HG03066 (cell line): ENCODE data around the gene LTBP1.
"Not testable (repeated sequence)": the region's sequence is repeated elsewhere in the genome, so short reads cannot be mapped to it uniquely, and the experiment has no call there.

ENCODE experiments used
- ATAC-seq: cut with Tn5 transposase; IDR thresholded peaks from one replicate; pipeline ENCODE4 v1.9.1; 2021; ENCODE audit warnings: low read depth; ENCODE audit not compliant: unreplicated experiment

The LTBP1 gene

DNA sequence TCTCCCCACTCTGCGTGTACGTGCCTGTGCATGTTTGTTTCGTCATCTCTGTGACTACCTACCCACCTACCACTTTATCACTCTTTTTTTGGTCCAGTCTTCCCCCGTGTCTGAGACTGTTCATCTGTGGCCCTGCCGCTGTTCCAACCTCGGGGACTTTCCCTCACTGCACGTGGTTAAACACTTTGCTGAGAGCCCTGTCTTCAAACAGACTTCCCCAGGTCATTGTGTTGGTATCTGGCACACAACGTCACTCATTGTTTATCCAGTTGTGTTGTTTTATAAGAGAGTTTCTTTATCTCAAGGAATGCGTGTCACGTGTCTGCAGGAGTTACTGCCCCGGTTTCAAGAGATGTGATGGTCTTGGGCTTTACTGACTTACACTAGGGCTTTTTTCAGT is 267.7 kb downstream of the LTBP1 start:
- no peak for ATAC-seq

DNA sequence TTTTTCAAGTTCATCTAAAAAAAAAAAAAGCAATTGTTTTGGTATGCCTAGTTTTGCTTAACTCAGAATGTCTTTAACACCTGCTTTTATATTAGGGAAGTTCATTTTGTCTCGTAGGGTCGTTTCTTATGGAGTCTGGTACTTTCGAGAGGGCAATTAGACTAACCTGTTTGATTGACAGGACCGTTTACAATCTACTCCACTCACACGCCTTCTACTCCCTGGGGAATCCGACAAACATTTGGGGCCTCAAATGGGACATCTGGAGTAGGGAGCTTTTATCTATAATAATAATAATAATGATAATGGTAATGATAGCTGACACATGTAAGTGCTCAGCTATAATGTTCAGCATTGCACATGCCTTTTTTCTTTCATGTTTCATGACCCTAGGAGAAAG is 268.1 kb downstream of the LTBP1 start:
- ATAC-seq: no peak

DNA sequence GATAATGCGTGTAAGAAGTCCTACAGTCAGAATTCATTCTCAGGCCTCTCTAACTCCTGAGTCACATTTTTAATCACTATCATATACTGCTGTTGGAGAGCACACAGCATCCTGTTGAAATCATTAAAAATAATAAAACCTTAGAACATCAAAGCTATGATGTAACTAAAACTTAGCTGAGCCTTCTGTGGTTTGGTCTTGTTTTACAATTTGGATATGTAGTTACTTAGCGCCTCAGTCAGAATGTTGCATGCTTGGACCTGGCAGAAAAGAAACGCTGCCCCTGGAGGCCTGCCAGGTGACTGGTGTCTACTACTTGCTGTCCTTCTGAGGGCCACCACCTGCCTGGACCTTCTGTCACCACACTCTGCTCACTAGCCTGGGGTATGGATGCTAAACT is 268.5 kb downstream of the LTBP1 start:
- no peak for ATAC-seq

DNA sequence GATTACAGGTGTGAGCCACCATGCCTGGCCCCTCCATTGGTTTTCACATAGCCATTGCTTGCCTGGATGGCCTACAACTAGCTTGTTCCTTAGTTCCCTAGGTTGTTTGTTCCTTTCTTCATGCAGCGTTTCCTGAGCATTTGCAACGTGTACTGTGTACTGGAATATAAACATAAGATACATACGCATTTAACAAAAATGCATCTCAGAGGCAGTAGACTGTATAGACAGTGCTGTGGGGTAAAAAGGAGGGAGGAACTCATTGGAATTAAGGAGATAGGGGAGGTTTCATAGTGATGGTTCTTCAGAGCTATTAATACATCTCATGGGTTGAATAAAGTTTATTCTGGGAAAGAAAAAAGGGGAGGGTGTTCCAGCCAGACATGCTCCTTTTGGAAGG is 269.2 kb downstream of the LTBP1 start:
- ATAC-seq: no peak

DNA sequence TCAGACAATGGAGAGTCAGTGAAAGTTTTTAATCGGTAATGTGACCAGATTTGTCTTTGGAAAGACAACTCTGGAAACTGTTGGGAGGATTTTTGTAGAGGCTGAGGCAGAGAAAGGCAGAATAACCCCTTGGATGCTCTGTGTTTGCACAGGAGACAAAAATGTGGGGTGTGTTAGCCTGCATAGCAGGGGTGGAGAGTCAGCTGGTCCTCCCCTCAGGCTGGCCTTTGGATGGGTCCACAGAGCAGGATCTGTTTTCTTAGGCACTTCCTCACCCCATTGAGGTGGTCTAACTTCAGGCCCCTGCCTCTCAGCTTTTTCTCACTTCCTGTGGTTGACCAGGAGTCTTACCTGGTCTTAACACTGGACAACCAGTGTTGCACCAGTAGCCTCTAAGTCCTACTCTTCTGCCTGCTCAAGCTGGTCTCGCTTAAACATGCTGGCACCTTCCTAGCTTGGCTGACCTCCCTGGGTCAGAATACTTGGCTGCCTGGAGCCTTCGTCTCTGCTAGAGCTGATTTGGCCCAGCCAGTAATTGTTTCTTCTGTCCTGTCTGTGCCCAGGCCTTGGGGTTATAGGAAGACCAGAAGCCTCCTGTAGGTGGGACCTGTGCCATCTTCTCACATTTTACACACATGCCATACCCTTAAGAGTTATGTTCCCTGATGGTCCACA is 269.9 kb downstream of the LTBP1 start:
- ATAC-seq: no peak

DNA sequence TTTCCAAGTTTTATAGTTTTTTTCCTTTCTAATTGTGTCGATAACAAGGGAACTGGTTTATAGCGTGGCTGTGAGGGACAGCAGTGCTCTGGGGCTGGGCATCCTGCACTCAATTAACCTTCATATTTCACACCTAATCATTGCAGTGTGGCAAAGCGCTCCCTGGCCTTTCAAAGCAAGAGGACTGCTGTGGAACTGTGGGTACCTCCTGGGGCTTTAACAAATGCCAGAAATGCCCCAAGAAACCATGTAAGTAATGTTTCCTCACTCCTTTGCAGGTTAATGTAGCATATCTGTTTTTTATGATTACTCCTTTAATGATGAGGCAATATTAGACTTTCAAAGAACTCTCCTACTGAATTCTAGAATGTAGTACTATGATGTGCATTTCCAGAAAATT is 270.7 kb downstream of the LTBP1 start:
- ATAC-seq: no peak

DNA sequence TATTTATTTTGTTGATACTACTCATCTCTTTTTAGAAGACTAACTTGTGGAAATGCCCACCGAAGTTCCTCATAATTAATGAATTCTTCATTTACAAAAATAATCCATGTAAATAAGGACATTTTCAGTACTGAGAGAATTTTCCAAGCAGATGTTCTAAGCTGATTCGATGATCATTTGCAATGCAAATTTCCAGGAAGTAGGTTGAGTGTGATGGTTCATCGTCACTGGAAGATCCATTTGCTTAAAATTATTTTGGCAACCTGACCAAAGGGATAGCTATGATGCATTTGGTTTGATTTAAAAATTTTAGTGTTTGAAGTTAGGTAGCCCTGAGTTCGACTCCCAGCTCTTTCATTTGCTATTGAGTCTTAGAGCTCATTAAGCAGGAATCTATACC is 272.4 kb downstream of the LTBP1 start:
- no peak for ATAC-seq

DNA sequence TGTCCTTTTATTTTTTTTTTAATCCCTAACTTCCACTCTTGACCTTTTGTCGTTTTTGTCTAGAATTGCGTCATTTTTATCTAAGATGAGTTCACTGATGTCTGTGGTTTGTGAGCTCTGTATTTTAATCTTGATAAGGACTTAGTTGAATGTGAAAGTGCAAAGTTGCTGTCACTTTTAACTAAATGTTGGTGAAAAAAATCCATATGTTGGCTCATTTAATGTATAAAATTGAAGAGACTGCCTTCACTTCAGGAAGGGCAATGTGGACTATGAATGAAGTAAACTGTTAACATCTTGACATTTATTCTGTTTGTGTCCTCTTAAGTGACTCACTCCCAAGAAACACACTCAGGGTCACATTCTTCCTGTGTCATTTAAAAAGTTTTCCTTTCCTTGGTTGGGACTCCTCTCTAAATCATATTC is 273.1 kb downstream of the LTBP1 start:
- ATAC-seq: no peak

DNA sequence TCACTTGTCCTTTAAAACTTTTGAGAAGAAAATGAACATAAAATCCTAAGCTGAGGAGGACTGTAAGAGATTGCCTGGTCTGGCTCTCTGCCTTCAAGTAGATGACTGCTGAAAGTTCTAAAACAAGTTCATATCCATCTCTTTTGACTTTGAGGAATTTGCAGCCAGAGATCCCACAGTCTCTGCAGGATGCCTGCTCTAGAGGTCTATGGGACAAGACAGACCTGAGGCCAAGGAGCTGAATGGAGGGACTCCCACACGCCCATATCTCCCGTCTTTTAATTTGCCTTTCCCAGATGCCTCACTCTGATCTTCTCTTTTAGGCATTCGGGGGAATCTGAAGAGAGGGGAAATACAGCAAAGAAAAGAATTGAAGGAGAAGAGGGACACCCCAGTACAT is 273.8 kb downstream of the LTBP1 start:
- no peak for ATAC-seq

DNA sequence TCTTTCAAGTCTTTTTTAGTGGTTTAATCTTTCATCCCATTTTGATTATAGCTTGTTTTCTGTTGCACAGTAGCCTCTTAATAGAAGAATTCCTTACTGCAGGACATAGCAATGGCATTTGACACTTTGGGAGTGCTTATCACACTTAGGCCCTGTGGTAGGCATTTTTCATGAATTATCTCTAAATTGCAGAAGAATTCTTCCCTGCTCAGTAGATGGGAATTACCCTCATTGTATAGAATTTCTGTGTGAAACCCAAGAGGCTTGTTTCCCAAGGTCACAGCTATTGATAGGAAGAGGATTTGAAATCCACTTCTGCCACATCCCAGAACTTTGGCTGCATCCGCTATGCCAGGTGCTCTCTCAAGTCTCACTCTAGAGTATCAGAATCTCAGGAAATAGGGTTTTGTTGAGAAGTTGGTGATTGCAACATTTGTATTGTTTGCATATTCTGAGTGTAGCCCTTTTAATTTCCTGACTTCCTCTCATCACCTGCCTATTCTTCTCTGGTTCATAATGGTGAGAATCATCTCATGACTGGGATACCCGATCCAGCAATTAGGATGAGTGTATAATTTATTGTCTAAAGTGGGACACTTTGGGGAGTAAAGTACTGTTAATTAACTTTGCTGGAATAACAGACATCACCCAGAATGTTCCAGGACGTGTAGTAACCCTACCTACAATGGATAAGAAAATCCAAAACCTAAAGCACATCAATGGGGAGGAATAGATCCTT is 274.5 kb downstream of the LTBP1 start:
- no peak for ATAC-seq

DNA sequence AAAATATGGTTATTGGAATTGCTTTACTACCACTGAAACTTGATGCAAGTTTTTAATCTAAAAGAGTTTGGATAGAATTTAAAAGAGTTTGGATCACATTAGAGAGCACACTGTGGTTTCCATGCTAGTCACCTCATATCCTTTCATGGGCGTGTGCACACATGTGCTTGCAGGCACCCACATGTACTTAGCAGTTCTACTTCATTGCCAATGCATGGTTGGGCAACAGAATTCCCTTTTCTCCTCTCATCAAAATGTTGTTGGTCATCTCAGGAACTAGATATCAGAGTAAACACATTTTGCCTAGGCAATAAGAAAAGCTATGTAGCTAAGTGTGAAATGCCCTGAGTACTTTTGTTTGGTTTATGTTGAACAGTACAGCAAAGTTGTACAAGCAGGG is 275.6 kb downstream of the LTBP1 start:
- ATAC-seq: no peak

DNA sequence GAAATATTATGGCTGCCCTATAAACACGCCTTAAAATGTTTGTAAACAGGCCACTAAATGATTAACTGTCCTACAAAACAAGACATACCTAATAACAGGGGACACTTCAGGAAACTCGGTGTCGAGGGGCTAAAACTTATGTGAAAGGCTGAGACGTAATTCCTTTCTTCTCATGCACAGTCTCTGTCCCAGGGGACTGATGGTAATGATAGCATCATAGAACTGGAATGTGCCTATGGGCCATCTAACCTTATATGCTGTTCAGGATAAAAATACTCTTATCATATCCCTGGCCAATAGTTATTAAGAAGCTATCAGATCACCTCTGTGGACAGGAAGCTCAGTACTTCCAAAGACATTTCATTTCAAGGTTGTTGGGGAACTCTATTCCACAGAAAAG is 277.1 kb downstream of the LTBP1 start:
- no peak for ATAC-seq

DNA sequence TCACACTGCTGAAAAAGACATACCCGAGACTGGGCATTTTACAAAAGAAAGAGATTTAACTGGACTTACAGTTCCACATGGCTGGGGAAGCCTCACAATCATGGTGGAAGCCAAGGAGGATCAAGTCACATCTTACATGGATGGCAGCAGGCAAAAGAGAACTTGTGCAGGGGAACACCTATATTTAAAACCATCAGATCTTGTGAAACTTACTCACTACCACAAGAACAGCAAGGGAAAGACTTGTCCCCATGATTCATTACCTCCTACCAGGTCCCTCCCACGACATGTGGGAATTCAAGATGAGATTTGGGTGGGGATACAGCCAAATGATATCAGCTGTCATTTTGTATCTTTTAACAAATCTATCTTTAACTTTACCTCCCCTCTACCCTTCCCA is 278.6 kb downstream of the LTBP1 start:
- ATAC-seq: no peak

DNA sequence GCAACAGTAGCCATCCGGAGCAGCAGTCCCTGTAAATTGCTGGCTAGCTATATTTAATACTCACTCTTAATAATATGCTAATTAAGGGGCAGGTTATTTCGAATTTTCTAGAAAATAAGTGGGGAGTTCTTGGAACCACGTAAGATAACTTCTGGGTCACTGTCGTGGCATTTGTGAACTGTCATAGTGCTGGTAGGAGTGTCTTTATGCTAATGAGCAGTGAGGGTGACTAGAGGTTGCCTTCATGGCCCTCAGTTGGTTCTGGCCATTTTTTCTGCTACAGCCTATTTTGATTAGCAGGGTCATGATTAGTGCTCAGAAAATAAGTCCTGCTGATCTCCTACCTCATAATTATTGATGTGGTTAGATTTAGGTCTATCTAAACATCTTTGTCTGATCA is 279.8 kb downstream of the LTBP1 start:
- no peak for ATAC-seq

DNA sequence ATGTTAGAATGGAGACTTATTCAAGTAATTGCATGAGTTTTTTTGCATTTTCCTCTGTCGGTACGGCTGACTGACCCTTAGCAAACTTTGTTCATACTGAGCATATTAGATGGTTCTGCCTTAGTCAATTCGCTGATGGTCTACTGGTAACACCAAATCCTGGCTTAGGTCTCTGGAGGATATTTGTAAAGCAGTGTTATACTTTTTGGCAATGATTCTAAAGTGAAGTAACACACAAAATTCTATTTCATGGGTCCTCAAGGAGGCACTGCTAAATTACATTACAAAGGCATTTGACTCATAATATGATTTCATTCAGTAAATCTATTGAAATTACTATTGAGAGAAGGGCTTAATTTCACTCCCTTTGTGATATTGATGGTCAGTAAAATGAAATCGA is 282.9 kb downstream of the LTBP1 start:
- no peak for ATAC-seq

DNA sequence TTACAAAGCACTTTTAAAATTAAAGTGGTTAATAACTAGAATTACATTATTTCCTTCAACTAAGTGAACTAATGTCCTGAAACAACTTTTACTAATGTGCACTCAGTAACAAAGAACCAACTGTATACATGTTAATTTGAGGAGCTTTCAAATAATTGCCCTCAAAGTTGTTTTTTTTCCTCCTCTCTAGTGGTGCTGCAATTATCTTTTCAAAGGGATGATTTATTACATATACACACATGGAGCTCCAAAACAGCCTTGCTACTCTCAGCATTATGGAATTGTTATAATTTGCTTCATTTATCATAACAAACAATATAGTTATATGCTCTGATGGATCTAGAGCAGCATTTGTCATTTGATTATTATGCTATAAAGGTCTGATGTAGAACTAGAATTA is 283.4 kb downstream of the LTBP1 start:
- no peak for ATAC-seq

DNA sequence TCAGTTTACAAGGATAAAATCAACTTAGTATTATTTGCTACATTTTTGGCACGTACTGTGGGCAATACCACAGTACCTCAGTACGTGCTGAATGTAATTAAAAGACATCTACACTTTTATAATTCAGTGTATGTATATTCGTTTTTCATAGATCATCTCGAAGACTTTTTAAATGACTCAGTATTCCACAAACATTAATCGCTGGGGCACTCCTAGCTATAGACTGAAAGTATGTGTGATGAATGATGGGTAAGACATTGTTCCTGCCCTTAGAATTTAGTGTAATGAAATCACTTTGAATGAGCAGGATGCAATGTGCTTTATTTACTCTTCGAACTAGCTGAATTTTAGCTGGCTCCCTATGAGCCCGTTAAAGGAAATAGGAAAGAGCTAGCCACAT is 284.1 kb downstream of the LTBP1 start:
- ATAC-seq: no peak

DNA sequence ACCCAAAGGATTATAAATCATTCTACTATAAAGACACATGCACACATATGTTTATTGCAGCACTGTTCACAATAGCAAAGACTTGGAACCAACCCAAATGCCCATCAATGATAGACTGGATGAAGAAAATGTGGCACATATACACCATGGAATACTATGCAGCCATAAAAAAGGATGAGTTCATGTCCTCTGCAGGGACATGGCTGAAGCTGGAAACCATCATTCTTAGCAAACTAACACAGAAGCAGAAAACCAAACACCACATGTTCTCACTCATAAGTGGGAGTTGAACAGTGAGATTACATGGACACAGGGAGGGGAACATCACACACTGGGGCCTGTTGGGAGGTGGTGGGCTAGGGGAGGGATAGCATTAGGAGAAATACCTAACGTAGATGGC is 288.8 kb downstream of the LTBP1 start:
- not testable (repeated sequence) for ATAC-seq

DNA sequence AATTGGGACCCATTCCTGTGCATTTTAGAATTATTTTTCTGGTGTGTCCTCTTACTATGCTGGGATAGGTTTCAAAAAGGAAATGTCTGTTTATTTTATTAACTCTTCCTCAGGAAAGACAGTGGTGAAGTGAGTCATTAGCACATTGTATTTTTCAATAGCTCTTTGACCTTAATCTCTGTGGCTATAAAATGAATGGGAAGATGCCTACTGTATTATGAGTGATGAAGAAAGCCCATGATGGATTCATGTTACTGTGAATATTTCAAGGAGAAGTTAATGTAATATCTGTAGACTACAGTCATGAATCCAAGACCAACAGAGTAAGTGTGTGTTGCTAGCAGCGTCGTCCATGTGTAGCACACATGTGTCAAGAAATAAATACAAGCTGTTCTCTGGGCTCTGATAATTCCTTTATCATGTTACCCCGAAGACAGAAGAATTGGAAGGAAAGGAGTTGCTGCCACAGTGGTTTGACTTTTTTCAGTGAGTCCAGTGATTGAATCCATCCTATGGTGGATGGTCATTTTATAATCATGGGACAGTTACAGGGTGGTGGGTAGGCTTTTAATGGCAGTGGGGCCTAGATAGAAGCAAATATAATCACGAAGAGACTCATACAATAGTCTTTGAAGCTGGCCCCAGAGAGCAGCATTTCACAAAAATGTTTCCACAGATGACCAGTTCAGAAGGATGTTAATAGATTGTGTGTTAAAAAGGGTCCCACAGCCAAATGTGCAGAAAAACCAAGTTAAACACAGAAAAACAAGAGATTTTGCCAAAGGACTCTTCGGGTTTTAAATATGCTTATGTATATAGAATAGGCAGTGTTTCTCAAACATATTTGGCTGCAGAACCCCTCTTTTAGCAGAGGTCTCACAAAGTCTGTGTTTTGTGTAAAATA is 290.0 kb downstream of the LTBP1 start:
- no peak for ATAC-seq

DNA sequence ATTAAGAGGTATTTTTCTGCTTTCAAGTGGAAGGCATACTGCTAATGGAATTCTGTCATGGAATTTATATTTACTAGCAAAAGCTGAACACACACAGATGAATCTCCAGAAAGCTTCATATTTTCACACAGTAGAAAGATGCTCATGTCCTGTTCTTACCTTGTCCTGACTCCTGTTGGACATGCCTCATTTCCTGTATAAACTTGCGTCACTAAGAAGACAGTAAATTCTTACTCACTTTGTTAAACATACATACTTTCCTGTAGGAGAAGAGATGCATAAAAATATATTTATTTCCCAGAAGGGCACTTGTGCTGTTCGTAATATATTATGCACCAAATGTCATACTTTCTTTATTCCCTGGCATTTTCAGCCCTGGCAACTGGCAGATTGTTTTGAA is 291.4 kb downstream of the LTBP1 start:
- no peak for ATAC-seq

DNA sequence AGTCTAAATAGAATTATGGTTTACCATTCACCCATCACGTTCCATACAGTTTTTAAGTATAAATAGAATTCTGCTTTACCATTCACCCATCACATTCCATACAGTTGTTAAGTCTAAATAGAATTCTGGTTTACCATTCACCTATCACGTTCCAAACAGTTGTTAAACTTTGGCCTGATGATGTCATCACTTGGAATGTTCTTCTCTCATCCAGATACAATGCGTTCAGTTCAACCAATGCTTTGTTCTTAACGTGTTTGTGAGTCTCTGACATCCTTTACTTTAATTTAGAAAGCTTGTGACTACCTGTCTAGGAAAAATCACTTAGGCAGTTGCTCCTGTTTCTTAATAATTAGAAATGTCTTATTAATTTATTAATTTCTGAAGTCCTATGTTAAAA is 293.4 kb downstream of the LTBP1 start:
- no peak for ATAC-seq
